AG08395 (cell line): ENCODE data around the gene P2RX7.
"Not testable (repeated sequence)": the region's sequence is repeated elsewhere in the genome, so short reads cannot be mapped to it uniquely, and the experiment has no call there.

Source experiments
- DNase-seq: peaks from one replicate; pipeline ENCODE4 v3.0.0; 2012; ENCODE audit warnings: mixed read lengths, low spot score

Gene P2RX7

GRCh38 chr12:121135320-121135719 lies 2.6 kb downstream of the P2RX7 start:
- no peak for DNase-seq

GRCh38 chr12:121137512-121137911 lies 4.8 kb downstream of the P2RX7 start:
- no peak for DNase-seq

GRCh38 chr12:121138284-121138683 lies 5.6 kb downstream of the P2RX7 start:
- DNase-seq, result no peak

- DNase-seq, result no peak
Observed at GRCh38 chr12:121139286-121139685, 6.6 kb downstream of the P2RX7 start.

GRCh38 chr12:121142171-121142950 lies 9.7 kb downstream of the P2RX7 start:
- no peak for DNase-seq

- DNase-seq, result peak; percentile 21
Observed at GRCh38 chr12:121144416-121144914, 11.8 kb downstream of the P2RX7 start.

GRCh38 chr12:121145221-121145620 lies 12.5 kb downstream of the P2RX7 start:
- DNase-seq, result no peak

GRCh38 chr12:121149289-121149688 lies 16.6 kb downstream of the P2RX7 start:
- not testable (repeated sequence) for DNase-seq

GRCh38 chr12:121154793-121155375 lies 22.2 kb downstream of the P2RX7 start:
- no peak for DNase-seq

- DNase-seq, result no peak
Observed at GRCh38 chr12:121156365-121156764, 23.7 kb downstream of the P2RX7 start.

GRCh38 chr12:121158085-121158484 lies 25.4 kb downstream of the P2RX7 start:
- DNase-seq, result no peak

- not testable (repeated sequence) for DNase-seq
Observed at GRCh38 chr12:121158728-121159351, 26.2 kb downstream of the P2RX7 start.

GRCh38 chr12:121159467-121160307 lies 27.0 kb downstream of the P2RX7 start:
- DNase-seq, result no peak

GRCh38 chr12:121162384-121162783 lies 29.7 kb downstream of the P2RX7 start:
- DNase-seq, result no peak

GRCh38 chr12:121162985-121163384 lies 30.3 kb downstream of the P2RX7 start:
- DNase-seq, result no peak

GRCh38 chr12:121164839-121165238 lies 32.2 kb downstream of the P2RX7 start:
- not testable (repeated sequence) for DNase-seq

GRCh38 chr12:121165316-121165715 lies 32.6 kb downstream of the P2RX7 start:
- no peak for DNase-seq

- DNase-seq, result no peak
Observed at GRCh38 chr12:121166356-121166755, 33.7 kb downstream of the P2RX7 start.

GRCh38 chr12:121167232-121167820 lies 34.6 kb downstream of the P2RX7 start:
- peak; percentile 26 for DNase-seq

GRCh38 chr12:121167951-121168350 lies 35.3 kb downstream of the P2RX7 start:
- no peak for DNase-seq

- DNase-seq, result no peak
Observed at GRCh38 chr12:121170151-121170550, 37.5 kb downstream of the P2RX7 start.
